GM21360 (cell line): ENCODE data around the gene MYH3.

ENCODE experiments used
- ATAC-seq: cut with Tn5 transposase; IDR thresholded peaks from one replicate; pipeline ENCODE4 v1.9.1; 2021; ENCODE audit warnings: mild to moderate bottlenecking, moderate library complexity; ENCODE audit not compliant: unreplicated experiment

The MYH3 gene

GRCh38 chr17:10616502-10617119, 40.5 kb downstream of the MYH3 start:
- peak; percentile 62 for ATAC-seq

- ATAC-seq: no peak
These were observed 42.5 kb downstream of the MYH3 start for GRCh38 chr17:10614536-10615155.

- no peak for ATAC-seq
These were observed 43.2 kb downstream of the MYH3 start for GRCh38 chr17:10613775-10614513.

- ATAC-seq: no peak
These were observed 44.0 kb downstream of the MYH3 start for GRCh38 chr17:10612957-10613744.

- ATAC-seq: no peak
These were observed 46.2 kb downstream of the MYH3 start for GRCh38 chr17:10610884-10611283.

- ATAC-seq: no peak
These were observed 48.9 kb downstream of the MYH3 start for GRCh38 chr17:10608244-10608643.

GRCh38 chr17:10606110-10606509, 51.0 kb downstream of the MYH3 start:
- no peak for ATAC-seq

- ATAC-seq: no peak
These were observed 51.8 kb downstream of the MYH3 start for GRCh38 chr17:10605221-10605783.

GRCh38 chr17:10604521-10604920, 52.6 kb downstream of the MYH3 start:
- ATAC-seq: no peak

- no peak for ATAC-seq
These were observed 53.2 kb downstream of the MYH3 start for GRCh38 chr17:10603931-10604330.

GRCh38 chr17:10600571-10600970, 56.5 kb downstream of the MYH3 start:
- no peak for ATAC-seq

- no peak for ATAC-seq
These were observed 58.5 kb downstream of the MYH3 start for GRCh38 chr17:10598621-10599020.

GRCh38 chr17:10589553-10590145, 67.5 kb downstream of the MYH3 start:
- no peak for ATAC-seq

- ATAC-seq: no peak
These were observed 71.6 kb downstream of the MYH3 start for GRCh38 chr17:10585529-10585928.

- ATAC-seq: no peak
These were observed 73.3 kb downstream of the MYH3 start for GRCh38 chr17:10583834-10584233.

- no peak for ATAC-seq
These were observed 77.8 kb downstream of the MYH3 start for GRCh38 chr17:10579270-10579669.
